CD4-positive, alpha-beta T cell treated with Interleukin-17A for 4 hours (primary cell): ENCODE data around the gene CNTNAP5.

ENCODE experiments used
- DNase-seq: peaks from one replicate; pipeline ENCODE4 v3.0.0-alpha.2; 2020; ENCODE audit warnings: mixed read lengths

The CNTNAP5 gene

DNA sequence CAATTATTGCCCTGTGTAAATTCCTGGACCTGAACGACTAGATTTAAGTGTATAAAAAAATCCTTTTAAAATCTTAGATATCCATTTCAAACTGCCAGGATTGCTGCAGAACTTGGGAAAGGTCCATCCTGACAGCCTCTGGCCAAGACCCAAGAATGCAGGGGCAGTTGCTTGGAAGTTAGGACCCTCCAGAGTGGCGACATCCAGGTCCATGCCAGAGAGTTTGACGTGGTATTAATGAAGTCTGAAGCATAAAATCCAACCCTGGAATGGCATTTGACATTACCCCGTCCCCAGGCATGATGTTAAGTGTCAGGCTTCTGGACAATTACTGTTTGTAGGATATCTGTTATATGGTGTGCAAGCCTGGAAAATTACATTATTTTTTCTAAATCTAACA, 810.2 kb downstream of the CNTNAP5 start:
- no peak for DNase-seq

DNA sequence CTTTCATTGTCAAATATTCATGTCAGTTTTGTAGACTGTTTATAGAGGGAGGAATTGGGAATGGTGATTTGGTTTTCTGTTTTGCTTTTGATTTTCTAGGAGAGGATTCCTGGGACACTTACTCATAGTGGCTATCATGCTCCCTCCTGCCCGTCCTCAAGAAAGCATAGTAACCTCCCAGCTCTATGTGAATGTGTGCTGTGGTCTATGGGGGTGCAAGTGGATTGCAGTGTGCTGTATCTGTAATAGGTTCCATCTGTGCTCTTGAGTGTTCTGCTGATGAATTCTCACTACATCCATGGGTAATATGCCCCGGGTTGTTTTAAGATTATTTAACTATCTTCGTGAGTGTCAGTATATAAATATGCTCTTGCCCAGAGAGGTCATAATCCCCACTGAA, 811.3 kb downstream of the CNTNAP5 start:
- no peak for DNase-seq

DNA sequence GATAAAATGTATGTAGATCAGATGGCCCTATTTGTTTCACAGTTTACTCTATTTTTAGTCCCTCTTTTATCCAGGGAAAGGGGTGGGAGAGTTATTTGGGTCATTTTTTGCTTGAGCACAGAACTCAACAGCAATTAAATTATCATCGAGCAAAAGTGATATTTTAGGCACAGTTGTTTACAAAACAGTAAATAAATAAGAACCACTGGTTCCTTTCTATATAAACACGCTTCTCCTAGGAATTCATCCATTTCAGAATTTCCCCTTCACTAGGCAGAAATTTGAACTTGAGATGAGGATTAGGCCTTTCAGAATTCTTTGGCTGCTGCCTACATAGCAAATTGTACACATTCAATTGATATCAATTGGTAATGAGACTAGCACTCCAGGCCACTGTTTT, 812.4 kb downstream of the CNTNAP5 start:
- no peak for DNase-seq

DNA sequence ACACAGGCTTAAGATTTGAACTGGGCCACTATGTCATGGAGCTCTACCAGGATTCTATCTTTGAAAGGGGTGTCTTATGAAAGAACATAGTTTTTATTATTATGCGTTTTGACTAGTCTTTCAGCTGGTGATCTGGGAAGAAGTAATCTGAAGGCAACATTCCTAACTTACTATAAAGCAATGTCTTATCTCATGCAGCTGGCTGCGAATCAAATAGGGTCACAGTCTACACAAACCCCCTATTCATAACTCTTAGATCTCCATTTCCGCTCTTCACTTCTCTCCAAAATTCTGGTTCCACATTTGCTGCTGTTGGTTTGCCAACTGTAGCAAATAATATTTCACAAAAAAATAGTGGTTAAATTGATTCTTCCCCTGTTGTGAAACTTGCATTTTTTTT, 813.3 kb downstream of the CNTNAP5 start:
- DNase-seq = no peak

DNA sequence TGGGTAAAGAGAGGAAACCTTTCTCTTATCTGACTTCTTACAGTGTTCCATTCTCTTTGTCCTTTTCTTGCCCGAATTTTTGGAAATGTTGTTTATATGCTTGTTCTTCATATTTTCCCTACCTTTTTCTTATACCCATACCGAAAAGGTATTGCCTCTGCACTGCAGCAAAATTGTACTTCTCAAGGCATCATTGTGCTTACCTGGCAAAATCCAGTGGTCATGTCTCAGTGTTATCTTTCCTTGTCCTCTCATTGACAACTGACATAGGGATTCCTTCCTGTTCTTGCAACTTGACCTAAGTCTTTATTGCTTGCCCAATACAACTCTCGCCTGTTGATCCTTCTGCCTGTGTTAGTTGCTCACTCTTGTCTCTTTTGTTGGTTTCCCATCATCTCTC, 842.2 kb downstream of the CNTNAP5 start:
- no peak for DNase-seq

DNA sequence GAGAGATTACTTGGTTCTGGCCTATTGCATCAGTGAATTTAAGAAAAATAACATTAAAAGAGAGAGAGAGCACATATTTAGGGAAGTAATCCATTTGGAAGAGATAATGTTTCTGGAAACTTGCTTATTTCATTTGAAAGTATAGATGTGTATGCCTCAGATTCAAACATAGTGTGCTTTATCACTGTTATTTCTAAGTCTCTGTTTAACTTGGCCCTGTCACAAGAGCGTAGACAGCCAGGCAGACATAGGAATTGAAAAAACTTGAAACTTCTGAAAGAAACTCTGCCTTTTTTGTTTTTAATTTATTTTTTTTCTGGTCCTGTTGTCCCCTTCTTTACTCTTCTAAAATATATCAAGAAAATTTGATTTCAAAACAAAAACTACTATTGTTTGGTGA, 849.1 kb downstream of the CNTNAP5 start:
- no peak for DNase-seq

DNA sequence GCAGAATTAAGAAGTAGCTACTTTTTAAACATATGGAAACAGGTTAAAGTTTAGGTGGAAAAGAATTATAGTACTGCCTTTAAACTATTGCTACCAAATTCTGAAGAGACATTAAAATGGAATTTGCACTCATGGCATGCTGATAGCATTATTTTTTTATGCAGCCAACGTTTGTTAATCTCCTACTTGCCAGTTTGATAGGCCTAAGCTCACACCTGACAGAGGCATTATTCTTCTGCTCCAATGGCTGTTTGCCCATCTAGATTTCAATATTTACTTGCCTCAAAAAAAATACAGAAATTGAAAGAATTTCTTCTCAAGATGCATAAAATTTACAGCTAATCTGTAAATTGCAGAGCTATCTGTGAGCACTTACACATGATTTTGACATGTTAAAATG, 849.6 kb downstream of the CNTNAP5 start:
- no peak for DNase-seq

DNA sequence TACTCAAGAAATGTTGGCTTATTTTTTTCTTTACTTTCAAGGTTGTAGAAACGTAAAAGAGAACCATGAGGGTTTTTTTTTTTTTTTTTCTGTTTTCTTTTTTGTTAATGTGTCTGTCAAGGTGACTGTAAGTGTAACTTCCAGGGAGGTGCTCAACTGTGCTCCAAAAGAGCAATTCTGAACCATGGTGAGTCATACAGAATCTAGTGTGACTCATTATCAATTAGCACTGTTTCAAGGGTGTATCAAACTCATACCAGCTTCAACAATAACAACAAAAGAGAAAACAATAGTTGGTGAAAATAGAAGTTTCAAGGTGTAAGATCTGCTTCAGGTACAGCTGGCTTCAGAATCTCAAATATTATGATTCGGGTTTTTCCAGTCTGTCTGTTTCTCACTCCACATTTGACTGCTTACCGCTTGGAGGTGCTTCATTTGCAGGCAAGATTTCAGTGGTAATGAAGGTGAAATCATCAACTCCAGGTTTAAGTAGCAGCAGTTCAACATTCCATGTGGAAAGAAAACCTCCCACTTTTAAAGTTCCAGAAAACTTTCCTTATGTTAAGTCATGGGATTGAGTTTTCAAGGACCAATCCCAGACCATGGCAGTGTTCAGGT, 850.6 kb downstream of the CNTNAP5 start:
- no peak for DNase-seq

DNA sequence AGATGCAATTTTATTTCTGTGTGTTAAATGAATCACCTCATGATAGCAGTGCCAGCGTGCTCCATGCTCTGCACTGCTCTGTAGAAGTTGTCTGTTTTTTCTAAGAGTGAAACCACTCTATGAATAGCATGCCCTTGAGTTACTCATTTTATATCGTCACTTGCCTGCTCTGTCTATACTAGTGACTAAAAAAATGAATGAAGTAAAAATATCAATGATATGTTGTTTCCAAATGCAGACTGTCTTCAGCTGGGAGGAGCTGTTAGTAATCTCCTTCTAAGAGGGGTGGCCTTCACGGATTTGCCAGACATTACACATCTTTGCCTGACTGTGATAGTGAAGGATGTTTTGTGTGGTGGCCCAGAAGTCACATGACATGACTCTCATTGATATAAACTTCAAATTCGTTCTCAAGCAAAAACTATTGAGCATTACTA, 852.1 kb downstream of the CNTNAP5 start:
- no peak for DNase-seq

DNA sequence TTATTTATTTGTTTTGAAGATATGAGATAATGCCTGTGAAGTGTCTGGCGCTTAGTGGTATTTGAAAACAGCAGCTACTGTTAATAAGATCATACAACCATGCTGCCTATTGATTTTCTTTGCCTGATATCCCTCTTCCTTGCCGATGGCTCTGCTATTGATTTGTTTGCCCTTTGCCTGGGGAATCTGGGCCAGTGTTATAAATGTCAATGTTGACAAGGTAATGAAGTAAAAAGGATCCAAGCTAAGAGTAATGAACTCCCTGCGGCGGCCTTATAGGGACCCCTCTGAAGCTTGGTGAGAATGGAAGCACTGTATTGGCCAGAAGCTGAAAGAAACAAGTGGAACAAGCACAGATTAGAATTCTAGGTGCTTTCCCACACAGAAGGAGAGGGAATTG, 854.6 kb downstream of the CNTNAP5 start:
- DNase-seq = no peak

DNA sequence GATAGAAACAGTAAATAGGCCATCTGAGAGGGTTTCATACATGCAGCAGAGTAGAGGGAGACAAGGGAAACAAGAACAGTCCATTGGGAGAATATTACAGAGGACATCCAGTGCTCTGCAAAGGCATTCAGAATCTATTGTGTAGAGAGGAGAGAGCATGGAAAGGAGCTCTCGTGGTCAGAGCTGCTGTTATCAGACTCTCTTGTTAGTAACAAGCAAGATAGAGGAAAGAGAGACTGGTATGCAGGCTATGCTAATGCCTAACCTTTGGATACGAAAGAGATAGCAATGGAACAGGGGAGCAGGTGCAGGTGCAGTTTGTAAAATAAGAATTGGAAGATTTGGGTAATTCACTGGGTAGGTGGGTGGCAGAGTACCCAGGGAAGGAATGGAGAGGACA, 855.9 kb downstream of the CNTNAP5 start:
- no peak for DNase-seq

DNA sequence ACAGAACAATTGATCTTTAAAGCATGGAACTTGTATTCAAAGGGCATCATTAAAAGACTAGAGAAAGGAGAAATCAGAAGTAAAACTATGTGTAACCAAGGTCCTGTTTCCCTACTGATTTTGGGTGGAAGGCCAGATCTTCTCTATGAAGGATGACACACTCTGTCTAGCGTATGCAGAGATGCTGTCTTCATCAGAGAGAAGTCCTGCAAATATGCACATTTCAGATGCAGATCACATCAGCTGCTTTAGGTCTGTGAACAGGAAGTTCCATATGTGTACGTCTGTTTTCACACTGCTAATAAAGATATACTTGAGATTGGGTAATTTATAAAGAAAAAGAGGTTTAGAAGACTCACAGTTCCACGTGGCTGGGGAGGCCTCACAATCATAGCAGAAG, 857.3 kb downstream of the CNTNAP5 start:
- DNase-seq = no peak

DNA sequence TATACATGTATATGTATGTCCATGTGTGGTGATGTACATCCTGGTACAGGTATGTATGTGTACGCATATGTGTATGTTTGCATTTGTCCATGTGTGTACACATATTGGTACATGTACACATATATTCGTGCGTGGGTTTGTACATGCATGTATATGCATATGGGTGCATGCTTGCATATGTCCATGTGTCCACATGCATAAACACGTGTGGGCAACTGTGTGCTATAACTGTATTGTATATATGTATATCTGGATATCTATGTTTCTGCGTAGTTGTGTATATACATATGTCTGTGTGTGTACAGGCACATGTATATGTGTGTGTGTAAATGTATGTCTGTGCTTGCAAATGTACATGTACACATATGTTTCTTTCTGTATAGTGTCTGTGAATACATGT, 858.5 kb downstream of the CNTNAP5 start:
- no peak for DNase-seq

DNA sequence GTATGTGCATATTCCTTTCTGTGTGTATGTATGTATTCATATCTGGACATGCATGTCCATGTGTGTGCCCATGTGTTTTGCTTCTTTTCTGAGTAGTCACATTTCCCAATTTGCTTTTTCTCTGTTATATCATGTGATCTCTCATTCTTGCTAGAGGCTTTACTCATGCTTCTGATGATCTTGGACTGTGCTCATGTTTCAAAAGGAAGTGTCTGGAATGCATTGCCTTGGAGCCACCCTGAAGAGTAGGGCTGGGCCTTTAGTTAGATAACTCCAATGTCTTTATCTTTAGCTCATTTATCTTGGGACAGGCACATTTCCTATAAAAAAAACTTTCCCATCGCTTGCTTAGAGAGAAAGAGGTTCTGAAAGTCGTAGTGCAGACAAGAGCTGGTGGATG, 859.2 kb downstream of the CNTNAP5 start:
- no peak for DNase-seq

DNA sequence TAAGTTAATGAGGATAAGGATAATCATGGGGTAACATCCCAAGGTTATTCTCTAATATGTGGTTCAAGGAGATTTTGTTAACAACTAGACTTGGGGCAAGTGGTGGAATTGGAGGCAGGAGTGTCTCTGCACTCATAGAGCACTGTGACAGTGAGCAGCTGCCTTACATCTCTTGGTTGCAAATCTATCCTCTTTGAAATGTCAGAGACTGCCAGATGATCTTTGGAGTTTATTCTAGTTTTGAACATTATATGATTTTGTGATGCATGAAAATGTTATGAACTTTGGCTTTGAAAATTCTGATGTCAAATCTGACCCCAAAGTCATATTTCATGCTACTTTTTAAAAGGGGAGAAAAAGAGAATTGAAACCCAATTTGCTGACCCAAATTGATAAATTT, 861.1 kb downstream of the CNTNAP5 start:
- DNase-seq = no peak

DNA sequence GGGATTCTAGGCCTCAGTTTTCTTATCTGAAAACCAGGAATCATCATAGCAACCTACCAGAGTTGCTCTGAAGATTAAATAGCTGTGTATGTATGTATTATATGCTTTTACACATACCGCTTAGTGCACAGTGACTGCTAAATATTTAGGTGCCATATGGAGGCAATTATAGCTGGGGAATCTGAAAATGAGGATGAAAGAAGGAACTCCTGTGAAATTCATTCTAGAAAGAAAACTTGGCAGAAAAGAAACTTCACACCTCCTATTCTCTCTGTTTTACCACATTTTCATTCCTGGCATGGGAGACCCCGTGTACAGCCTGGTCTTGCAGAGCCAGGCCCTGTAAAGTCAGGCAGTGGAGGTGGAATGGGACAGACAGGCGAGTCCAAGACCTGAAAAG, 862.4 kb downstream of the CNTNAP5 start:
- DNase-seq = no peak

DNA sequence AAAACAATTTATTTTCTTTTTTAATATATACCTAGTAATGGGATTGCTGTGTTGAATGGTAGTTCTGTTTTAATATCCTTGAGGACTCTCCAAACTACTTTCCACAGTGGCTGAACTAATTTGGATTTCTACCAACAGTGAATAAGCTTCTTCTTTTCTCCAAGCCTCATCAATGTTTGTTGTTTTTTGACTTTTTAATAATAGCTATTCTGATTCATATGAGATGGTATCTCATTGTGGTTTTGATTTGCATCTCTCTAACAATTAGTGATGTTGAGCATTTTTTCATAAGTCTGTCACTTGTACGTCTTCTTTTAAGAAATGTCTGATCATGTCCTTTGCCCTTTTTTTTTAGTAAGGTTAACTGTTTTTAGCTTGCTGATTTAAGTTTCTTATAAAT, 863.3 kb downstream of the CNTNAP5 start:
- DNase-seq = no peak

DNA sequence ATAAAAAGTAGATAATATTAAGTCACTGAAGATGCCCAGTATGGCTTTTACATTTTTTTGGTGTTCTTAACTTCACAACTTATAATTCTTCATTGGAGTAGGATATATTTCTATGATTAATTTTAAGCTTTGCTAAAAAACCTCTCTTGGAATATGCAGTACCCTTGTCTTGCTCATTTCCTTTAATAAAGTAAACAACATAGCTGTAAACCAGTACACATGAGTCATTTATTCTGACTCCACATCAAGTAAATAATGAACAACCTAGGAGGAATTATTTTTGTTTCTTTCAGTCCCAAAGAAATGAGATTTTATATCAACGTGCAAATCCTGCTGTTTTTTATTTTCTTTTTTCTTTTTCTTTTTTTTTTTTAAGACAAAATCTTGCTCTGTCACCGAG, 869.1 kb downstream of the CNTNAP5 start:
- no peak for DNase-seq

DNA sequence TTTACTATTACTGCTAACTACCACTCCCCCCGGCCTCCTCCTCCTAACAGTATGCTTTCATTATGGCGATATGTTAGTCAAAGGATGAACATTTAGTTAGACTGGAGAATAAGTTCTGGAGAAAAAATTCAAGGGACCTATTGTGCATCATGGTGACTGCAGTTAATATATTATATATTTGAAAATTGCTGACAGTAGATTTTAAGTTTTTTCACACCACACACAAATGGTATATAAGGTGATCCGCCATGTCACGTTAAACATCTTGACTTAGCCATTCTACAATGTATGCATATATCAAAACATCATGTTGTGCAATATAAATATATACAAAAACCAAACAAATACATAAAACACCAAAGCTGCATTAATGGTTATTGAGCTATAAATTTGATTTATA, 873.7 kb downstream of the CNTNAP5 start:
- no peak for DNase-seq

DNA sequence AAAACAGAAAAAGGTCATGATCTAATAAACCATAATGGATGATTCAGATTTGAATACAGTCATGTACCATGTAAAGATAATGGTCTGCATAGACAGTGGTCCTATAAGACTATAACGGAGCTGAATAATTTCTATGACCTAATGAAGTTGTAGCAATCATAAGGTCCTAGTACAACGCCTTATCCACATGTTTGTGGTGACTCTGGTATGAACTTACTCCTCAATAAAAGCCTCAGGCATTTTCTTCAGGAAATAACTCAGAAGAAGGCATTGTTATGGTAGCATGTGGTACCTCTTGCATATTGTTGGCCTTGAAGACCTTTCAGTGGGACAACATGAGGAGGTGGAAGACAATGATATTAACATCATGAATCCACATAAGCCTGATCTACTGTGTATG, 883.3 kb downstream of the CNTNAP5 start:
- DNase-seq = no peak

DNA sequence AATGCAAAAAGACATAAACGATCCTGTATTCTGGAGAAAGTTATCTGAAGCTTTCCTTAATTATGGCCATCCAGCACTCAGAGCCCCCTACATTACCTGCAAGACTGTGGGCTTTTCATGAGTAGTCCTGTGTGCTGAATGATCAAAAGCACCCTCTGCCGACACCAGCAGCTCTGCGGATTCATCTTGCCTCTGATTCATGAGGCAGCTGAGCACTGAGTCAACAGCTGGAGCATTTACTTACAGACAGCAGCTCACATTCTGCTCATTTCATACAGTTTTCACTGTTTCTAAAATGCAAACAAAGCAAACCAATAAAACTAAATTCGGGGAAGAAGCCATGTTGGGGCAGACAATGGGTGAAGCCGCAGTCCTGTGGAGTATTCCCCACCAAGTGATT, 886.5 kb downstream of the CNTNAP5 start:
- DNase-seq = no peak

DNA sequence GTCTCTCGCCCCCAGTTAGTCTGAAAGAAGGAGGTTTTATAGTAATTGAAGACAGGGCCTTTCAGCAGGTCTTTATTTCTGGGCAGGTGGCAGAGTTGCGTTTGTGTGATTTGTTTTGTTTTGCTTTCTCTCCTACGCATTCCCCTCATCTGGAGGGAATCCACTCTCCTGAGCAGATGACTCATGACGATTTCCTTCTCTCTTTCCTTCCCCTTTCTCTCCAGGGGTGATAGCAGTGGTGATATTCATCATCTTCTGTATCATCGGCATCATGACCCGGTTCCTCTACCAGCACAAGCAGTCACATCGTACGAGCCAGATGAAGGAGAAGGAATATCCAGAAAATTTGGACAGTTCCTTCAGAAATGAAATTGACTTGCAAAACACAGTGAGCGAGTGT, 888.8 kb downstream of the CNTNAP5 start:
- DNase-seq = no peak

DNA sequence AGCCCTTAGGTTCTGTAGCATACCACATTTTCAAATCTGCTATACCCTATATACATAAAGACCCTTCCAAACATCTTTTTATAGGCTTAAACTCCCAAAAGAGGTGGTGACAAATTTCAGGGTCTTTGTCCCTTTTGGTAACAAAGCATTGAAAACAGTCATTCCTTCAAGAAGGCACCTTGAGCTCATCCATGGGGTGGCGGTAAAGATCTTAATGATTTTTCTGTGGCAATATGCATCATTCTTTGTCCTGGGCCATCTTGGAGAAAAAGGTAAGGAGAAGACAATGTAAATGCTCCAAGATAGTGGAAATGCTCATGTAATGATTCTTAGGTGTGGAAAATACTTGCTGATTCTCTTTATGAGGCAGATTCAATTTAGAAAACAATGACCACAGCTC, 890.5 kb downstream of the CNTNAP5 start:
- DNase-seq = no peak

DNA sequence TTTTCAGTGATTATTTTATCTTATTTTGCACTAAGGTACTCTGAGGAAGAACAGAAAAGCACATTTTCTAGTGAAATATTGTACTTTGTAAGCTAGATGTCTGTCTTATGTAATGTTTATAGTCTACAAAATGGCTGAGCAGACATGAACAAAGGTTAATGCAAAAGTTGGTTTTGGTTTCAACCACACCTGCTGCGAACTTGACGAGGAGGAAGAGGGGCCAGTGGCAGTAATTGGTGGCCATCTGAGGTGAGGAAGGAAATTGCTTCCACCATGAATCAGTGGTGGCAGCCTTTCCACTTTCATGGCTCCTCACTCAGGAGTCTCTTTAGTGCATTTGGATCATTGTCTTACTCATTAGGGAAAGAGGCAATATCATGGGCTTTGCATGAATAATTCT, 894.2 kb downstream of the CNTNAP5 start:
- DNase-seq = no peak

DNA sequence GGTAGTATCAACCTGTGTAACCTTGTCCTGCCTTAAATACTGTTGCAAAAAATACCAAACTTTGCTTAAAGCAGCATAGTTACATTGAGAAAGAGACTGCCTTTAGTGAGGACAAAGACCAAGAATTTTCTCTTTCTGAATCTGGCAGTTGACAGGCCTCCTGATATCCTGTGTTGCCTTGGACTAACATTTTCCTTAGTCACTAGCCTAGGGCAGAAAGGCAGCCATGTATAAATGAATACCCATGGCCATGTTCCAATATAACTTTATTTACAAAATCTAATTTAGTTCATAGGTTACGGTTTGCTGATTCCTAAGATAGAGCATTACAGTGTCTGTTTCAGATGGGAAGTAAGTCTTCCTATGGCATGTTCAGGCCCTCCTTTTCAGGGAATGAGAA, 895.4 kb downstream of the CNTNAP5 start:
- DNase-seq = no peak

DNA sequence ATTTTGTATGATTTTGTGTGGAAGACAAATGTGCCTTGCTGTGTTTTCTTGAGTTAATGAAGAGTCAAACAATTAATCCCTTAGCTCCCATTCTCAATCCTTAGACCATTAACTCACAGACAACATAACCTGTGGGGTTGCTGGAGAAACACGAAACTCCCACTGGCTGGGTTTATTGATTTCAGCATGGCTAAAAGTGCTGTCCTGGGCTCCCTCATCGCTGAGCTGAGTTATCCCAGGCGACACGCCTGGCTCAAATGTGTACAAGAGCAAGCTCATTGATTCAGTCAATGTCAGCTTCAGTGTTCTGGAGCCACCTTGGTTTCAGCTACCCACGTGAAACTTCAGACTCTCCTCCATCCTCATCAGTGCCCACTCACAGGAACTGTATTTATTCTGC, 896.1 kb downstream of the CNTNAP5 start:
- DNase-seq = no peak
